GM23338 (cell line): ENCODE data around the gene FCHSD1. TPM values are rescaled to one million over a fixed set of nuclear protein-coding genes. Genes with fewer than 3 reads are reported as not detected.

Experiments used
- ATAC-seq: fragments of 200-7000 bp; cut with Tn5 transposase; 3 replicates; pipeline ENCODE4 v1.9.1; 2020
- DNase-seq: peaks from one replicate; pipeline ENCODE4 v3.0.0-alpha.2; 2015; ENCODE audit warnings: low spot score
- H2AFZ ChIP-seq: fragments of 200-600 bp; sonication (generic); 2 replicates; pipeline ENCODE4 v1.8.0; 2016; ENCODE audit warnings: antibody characterized with exemption, mild to moderate bottlenecking, moderate library complexity
- H3F3A ChIP-seq: fragments of 200-600 bp; sonication (generic); replicated peaks from 2 replicates; pipeline ENCODE4 v1.8.0; 2017; ENCODE audit warnings: antibody characterized with exemption, mixed run types, low read depth
- H3K27ac ChIP-seq: fragments of 200-600 bp; sonication (generic); 2 replicates; pipeline ENCODE4 v1.6.1; 2016; ENCODE audit warnings: low read depth
- H3K27me3 ChIP-seq: fragments of 200-600 bp; sonication (generic); 2 replicates; pipeline ENCODE4 v1.8.0; 2016; ENCODE audit warnings: mild to moderate bottlenecking, mixed run types, moderate library complexity; ENCODE audit not compliant: insufficient read depth
- H3K36me3 ChIP-seq: fragments of 200-600 bp; sonication (generic); 2 replicates; pipeline ENCODE4 v1.8.0; 2016; ENCODE audit warnings: mild to moderate bottlenecking; ENCODE audit not compliant: insufficient read depth
- H3K4me1 ChIP-seq: fragments of 200-600 bp; sonication (generic); 2 replicates; pipeline ENCODE4 v1.8.0; 2016; ENCODE audit warnings: mild to moderate bottlenecking, moderate library complexity; ENCODE audit not compliant: insufficient read depth
- H3K4me2 ChIP-seq: fragments of 200-600 bp; sonication (generic); 2 replicates; pipeline ENCODE4 v1.7.1; 2017; ENCODE audit warnings: mixed run types
- H3K4me3 ChIP-seq: fragments of 200-600 bp; sonication (generic); 2 replicates; pipeline ENCODE4 v1.6.1; 2016; ENCODE audit warnings: mixed run types
- H3K79me2 ChIP-seq: fragments of 200-600 bp; sonication (generic); replicated peaks from 2 replicates; pipeline ENCODE4 v1.8.0; 2017; ENCODE audit warnings: mild to moderate bottlenecking; ENCODE audit not compliant: insufficient read depth
- H3K9me2 ChIP-seq: fragments of 200-600 bp; sonication (generic); 2 replicates; pipeline ENCODE4 v1.8.0; 2017; ENCODE audit not compliant: insufficient read depth
- H4K20me1 ChIP-seq: fragments of 200-600 bp; sonication (generic); replicated peaks from 2 replicates; pipeline ENCODE4 v1.8.0; 2017; ENCODE audit warnings: mild to moderate bottlenecking; ENCODE audit not compliant: insufficient read depth
- H3K27ac Mint-ChIP-seq: 2 replicates; pipeline ENCODE4 v1.8.0; 2020; ENCODE audit warnings: inconsistent platforms, mild to moderate bottlenecking, moderate library complexity, mixed read lengths
- H3K27me3 Mint-ChIP-seq: 3 replicates; pipeline ENCODE4 v1.8.0; 2022; ENCODE audit warnings: low read depth, mild to moderate bottlenecking, moderate library complexity, mixed read lengths, inconsistent platforms; ENCODE audit not compliant: insufficient read depth, poor library complexity
- H3K36me3 Mint-ChIP-seq: 3 replicates; pipeline ENCODE4 v1.8.0; 2021; ENCODE audit warnings: low read depth, mild to moderate bottlenecking, inconsistent platforms, moderate library complexity, mixed read lengths
- H3K4me1 Mint-ChIP-seq: 3 replicates; pipeline ENCODE4 v1.8.0; 2020; ENCODE audit warnings: mild to moderate bottlenecking, inconsistent platforms, mixed read lengths
- H3K4me3 Mint-ChIP-seq: 3 replicates; pipeline ENCODE4 v1.8.0; 2021; ENCODE audit warnings: moderate library complexity, mild to moderate bottlenecking, inconsistent platforms, mixed read lengths
- H3K9me3 Mint-ChIP-seq: 3 replicates; pipeline ENCODE4 v1.8.0; 2020; ENCODE audit warnings: moderate library complexity, mild to moderate bottlenecking, inconsistent platforms, mixed read lengths
- CREB1 ChIP-seq: fragments of 250-450 bp; sonication (Bioruptor Pico); IDR thresholded peaks from 2 replicates; pipeline ENCODE4 v1.5.0; 2020; ENCODE audit warnings: low read depth, mild to moderate bottlenecking, moderate library complexity
- CTCF ChIP-seq, 2 experiments: fragments of 200-600 bp in 1 of 2; sonication (generic) in 1 of 2; conservative IDR thresholded peaks; 2 replicates each; pipeline versions ENCODE4 v1.5.1 to v1.6.1; 2016 to 2017; ENCODE audit warnings: antibody characterized with exemption in 2 of 2, low read depth in 2 of 2, mild to moderate bottlenecking in 2 of 2, moderate library complexity in 1 of 2
- ETS1 ChIP-seq: IDR thresholded peaks from 2 replicates; pipeline ENCODE4 v1.6.1; 2016; ENCODE audit warnings: antibody characterized with exemption
- EZH2 ChIP-seq: fragments of 200-600 bp; sonication (generic); IDR thresholded peaks from one replicate; pipeline ENCODE4 v1.8.0; 2017; ENCODE audit warnings: antibody characterized with exemption, mild to moderate bottlenecking, low read depth; ENCODE audit not compliant: unreplicated experiment
- EZH2phosphoT487 ChIP-seq: fragments of 200-600 bp; sonication (generic); IDR thresholded peaks from one replicate; pipeline ENCODE4 v1.8.1; 2018; ENCODE audit warnings: antibody characterized with exemption; ENCODE audit not compliant: unreplicated experiment
- POLR2AphosphoS5 ChIP-seq: IDR thresholded peaks from 2 replicates; pipeline ENCODE4 v1.6.1; 2016; ENCODE audit warnings: antibody characterized with exemption, low read depth
- REST ChIP-seq: IDR thresholded peaks from one replicate; pipeline ENCODE4 v1.6.1; 2018; ENCODE audit warnings: antibody characterized with exemption; ENCODE audit not compliant: unreplicated experiment
- ZNF331 ChIP-seq: fragments of 250-450 bp; sonication (Bioruptor Pico); IDR thresholded peaks from 2 replicates; pipeline ENCODE4 v1.5.0; 2020; ENCODE audit warnings: low read depth, mild to moderate bottlenecking, moderate library complexity
- ZNF462 ChIP-seq: fragments of 250-450 bp; sonication (Bioruptor Pico); IDR thresholded peaks from 2 replicates; pipeline ENCODE4 v1.5.0; 2020; ENCODE audit warnings: mild to moderate bottlenecking, moderate library complexity
- polyA plus RNA-seq: library from polyadenylated mRNA; unstranded; fragments of >200 nt; fragmentation: Nextera tagmentation; extraction: Ambion mirVana; gene quantifications from 2 replicates; pipeline ENCODE4 v1.2.1, GENCODE V29; 2016
- total RNA-seq: library from RNA; depleted of rRNA; stranded (reverse); fragments of >200 nt; shearing (Covaris generic); gene quantifications from 2 replicates; pipeline ENCODE4 v1.2.3, GENCODE V29; 2014

Gene FCHSD1
- total and polyA plus RNA-seq, 2 experiments from 2014 or later, result 24.7 to 46.6 TPM

GRCh38 chr5:141647851-141648250, 3.4 kb downstream of the FCHSD1 start:
- H3K79me2 ChIP-seq, result no peaks in the 10 kb centered on the region
- no peak overlapping the region for H3K4me2 ChIP-seq
- peaks cover 26% of the 10 kb centered on the region for H3K36me3 Mint-ChIP-seq
- TF ChIP-seq ZNF462 (CRISPR knock-in tag) (no peak), EZH2 (no peak), POLR2AphosphoS5 (no peak), REST (no peak), ZNF331 (CRISPR knock-in tag) (no peak), CREB1 (CRISPR knock-in tag) (no peak), EZH2phosphoT487 (no peak), ETS1 (no peak), CTCF (conservative IDR thresholded peaks at IDR 0.05; ENCODE audit: low read depth in 2 of 2) (no peak)
- H3K36me3 ChIP-seq, result no peaks in the 10 kb centered on the region; the same call in 1 of the 2 replicates
- H3K4me3 ChIP-seq, result no peak overlapping the region
- no peak overlapping the region for H3K27ac ChIP-seq
- no peaks in the 10 kb centered on the region for H3K27me3 ChIP-seq
- ATAC-seq (no peak), DNase-seq (no peak)
- H3K27ac Mint-ChIP-seq, result no peak overlapping the region
- peaks cover 12% of the 10 kb centered on the region for H3F3A ChIP-seq
- peaks cover 29% of the 10 kb centered on the region for H3K4me1 Mint-ChIP-seq
- H3K9me3 Mint-ChIP-seq, result no peaks in the 10 kb centered on the region
- H4K20me1 ChIP-seq, result no peaks in the 10 kb centered on the region; the same call in 1 of the 2 replicates
- H2AFZ ChIP-seq, result no peak overlapping the region
- H3K4me3 Mint-ChIP-seq, result no peak overlapping the region
- peaks cover 12% of the 10 kb centered on the region for H3K27me3 Mint-ChIP-seq
- peaks cover 19% of the 10 kb centered on the region for H3K4me1 ChIP-seq
- no peaks in the 10 kb centered on the region for H3K9me2 ChIP-seq
